Neural cell (in vitro differentiated cells): ENCODE data around the gene CBL. TPM values are rescaled to one million over a fixed set of nuclear protein-coding genes. Genes with fewer than 3 reads are reported as not detected.

ENCODE experiments used
- H2AFZ ChIP-seq: fragments of 200-600, 300-800 bp; sonication (generic), shearing (Covaris generic); 2 replicates; pipeline ENCODE4 v1.6.0; 2014; ENCODE audit warnings: low read depth, mild to moderate bottlenecking, antibody characterized with exemption, low read length, moderate library complexity
- H3F3A ChIP-seq: fragments of 200-600 bp; shearing (Covaris generic); 2 replicates; pipeline ENCODE4 v1.6.1; 2016; ENCODE audit warnings: mild to moderate bottlenecking, moderate library complexity, mixed read lengths, antibody characterized with exemption, low read length; ENCODE audit not compliant: insufficient read depth, poor library complexity, severe bottlenecking
- H3K27ac ChIP-seq: fragments of 200-600, 300-800 bp; sonication (generic), shearing (Covaris generic); 2 replicates; pipeline ENCODE4 v1.5.1; 2014; ENCODE audit warnings: mild to moderate bottlenecking, low read length, moderate library complexity
- H3K27me3 ChIP-seq: fragments of 300-800, 200-600 bp; sonication (generic), shearing (Covaris generic); 2 replicates; pipeline ENCODE4 v1.6.0; 2014; ENCODE audit warnings: mild to moderate bottlenecking, low read depth, low read length, moderate library complexity; ENCODE audit not compliant: insufficient read depth
- H3K36me3 ChIP-seq: fragments of 300-800, 200-600 bp; sonication (generic), shearing (Covaris generic); 2 replicates; pipeline ENCODE4 v1.5.1; 2014; ENCODE audit warnings: mild to moderate bottlenecking, antibody characterized with exemption, low read length, moderate library complexity; ENCODE audit not compliant: insufficient read depth
- H3K4me2 ChIP-seq: fragments of 300-800, 200-600 bp; sonication (generic), shearing (Covaris generic); 2 replicates; pipeline ENCODE4 v1.6.0; 2014; ENCODE audit warnings: mild to moderate bottlenecking, low read length
- H3K4me3 ChIP-seq: fragments of 300-800, 200-600 bp; sonication (generic), shearing (Covaris generic); 2 replicates; pipeline ENCODE4 v1.5.1; 2014; ENCODE audit warnings: mild to moderate bottlenecking, low read length, moderate library complexity
- H3K79me2 ChIP-seq: fragments of 200-600 bp; shearing (Covaris generic); replicated peaks from 2 replicates; pipeline ENCODE4 v1.6.0; 2014; ENCODE audit warnings: mild to moderate bottlenecking, low read length, moderate library complexity; ENCODE audit not compliant: insufficient read depth
- H3K9ac ChIP-seq: fragments of 300-800, 200-600 bp; sonication (generic), shearing (Covaris generic); 2 replicates; pipeline ENCODE4 v1.6.1; 2016; ENCODE audit warnings: mild to moderate bottlenecking, low read length, mixed read lengths
- H3K9me2 ChIP-seq: fragments of 200-600 bp; shearing (Covaris generic); 2 replicates; pipeline ENCODE4 v1.6.1; 2016; ENCODE audit warnings: mild to moderate bottlenecking, low read length, mixed read lengths; ENCODE audit not compliant: insufficient read depth
- H3K9me3 ChIP-seq: fragments of 200-600, 300-800 bp; sonication (generic), shearing (Covaris generic); 2 replicates; pipeline ENCODE4 v1.6.1; 2016; ENCODE audit warnings: mild to moderate bottlenecking, mixed run types, low read length, moderate library complexity, mixed read lengths
- H4K20me1 ChIP-seq: fragments of 200-600 bp; shearing (Covaris generic); 2 replicates; pipeline ENCODE4 v1.6.1; 2016; ENCODE audit warnings: mild to moderate bottlenecking, mixed run types; ENCODE audit not compliant: insufficient read depth
- EP300 ChIP-seq: fragments of 450-650 bp; conservative IDR thresholded peaks from 2 replicates; pipeline ENCODE4 v1.6.1; 2014; ENCODE audit warnings: antibody characterized with exemption, mild to moderate bottlenecking, moderate library complexity; ENCODE audit not compliant: poor library complexity, severe bottlenecking
- EZH2 ChIP-seq: fragments of 200-600, 300-800 bp; shearing (Covaris generic), sonication (generic); IDR thresholded peaks from 2 replicates; pipeline ENCODE4 v1.6.1; 2014; ENCODE audit warnings: antibody characterized with exemption, low read length, borderline replicate concordance, mild to moderate bottlenecking; ENCODE audit not compliant: insufficient read depth, poor library complexity, severe bottlenecking
- MXI1 ChIP-seq: fragments of 450-650 bp; conservative IDR thresholded peaks from 2 replicates; pipeline ENCODE4 v1.6.1; 2014; ENCODE audit warnings: antibody characterized with exemption, mild to moderate bottlenecking; ENCODE audit not compliant: poor library complexity, severe bottlenecking
- TAF1 ChIP-seq: IDR thresholded peaks from 2 replicates; pipeline ENCODE4 v1.6.1; 2012; ENCODE audit warnings: low read depth
- polyA plus RNA-seq: library from polyadenylated mRNA; depleted of rRNA; stranded (reverse); fragments of >200 nt; gene quantifications from 2 replicates; pipeline ENCODE4 v1.2.3, GENCODE V29; 2014
- TF ChIP-seq, protein P1 (sequence below): IDR thresholded peaks from 2 replicates; pipeline ENCODE4 v1.6.1; 2012; ENCODE audit warnings: borderline replicate concordance
- TF ChIP-seq, protein P2 (sequence below): fragments of 450-650 bp; IDR thresholded peaks from 2 replicates; pipeline ENCODE4 v1.5.1; 2014; ENCODE audit warnings: antibody characterized with exemption, mild to moderate bottlenecking, moderate library complexity; ENCODE audit not compliant: poor library complexity, severe bottlenecking

CBL gene
- polyA plus RNA-seq, 1 donor from 2014 or later = 10.5 TPM

DNA sequence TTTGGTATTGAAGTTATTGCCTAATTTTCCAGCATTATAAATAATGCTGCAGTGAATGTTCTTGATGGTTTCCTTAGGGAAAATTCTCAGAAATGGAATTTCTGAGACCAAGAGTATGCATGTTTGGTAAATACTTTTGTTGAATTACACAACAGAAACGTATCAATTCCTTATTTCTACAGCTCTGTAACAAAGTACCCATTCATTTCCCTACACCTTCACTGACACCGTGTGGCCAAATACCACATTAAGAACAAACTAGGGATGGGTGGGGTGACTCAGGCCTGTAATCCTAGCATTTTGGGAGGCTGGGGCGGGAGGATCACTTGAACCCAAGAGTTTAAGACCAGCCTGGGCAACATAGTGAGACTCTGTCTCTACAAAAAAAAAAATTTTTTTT is 89.0 kb downstream of the CBL start:
- Histone ChIP-seq H2AFZ (no peak overlapping the region), H3K79me2 (no peaks in the 10 kb centered on the region), H3K9me3 (no peaks in the 10 kb centered on the region), H3K9me2 (no peaks in the 10 kb centered on the region), H3K4me2 (no peak overlapping the region), H3K9ac (no peak overlapping the region), H3K4me3 (no peak overlapping the region), H4K20me1 (no peaks in the 10 kb centered on the region), H3K27me3 (no peaks in the 10 kb centered on the region), H3F3A (no peaks in the 10 kb centered on the region), H3K27ac (no peak overlapping the region), H3K36me3 (no peaks in the 10 kb centered on the region)
- TF ChIP-seq EP300 = no peak
- TF ChIP-seq, protein P1, sequence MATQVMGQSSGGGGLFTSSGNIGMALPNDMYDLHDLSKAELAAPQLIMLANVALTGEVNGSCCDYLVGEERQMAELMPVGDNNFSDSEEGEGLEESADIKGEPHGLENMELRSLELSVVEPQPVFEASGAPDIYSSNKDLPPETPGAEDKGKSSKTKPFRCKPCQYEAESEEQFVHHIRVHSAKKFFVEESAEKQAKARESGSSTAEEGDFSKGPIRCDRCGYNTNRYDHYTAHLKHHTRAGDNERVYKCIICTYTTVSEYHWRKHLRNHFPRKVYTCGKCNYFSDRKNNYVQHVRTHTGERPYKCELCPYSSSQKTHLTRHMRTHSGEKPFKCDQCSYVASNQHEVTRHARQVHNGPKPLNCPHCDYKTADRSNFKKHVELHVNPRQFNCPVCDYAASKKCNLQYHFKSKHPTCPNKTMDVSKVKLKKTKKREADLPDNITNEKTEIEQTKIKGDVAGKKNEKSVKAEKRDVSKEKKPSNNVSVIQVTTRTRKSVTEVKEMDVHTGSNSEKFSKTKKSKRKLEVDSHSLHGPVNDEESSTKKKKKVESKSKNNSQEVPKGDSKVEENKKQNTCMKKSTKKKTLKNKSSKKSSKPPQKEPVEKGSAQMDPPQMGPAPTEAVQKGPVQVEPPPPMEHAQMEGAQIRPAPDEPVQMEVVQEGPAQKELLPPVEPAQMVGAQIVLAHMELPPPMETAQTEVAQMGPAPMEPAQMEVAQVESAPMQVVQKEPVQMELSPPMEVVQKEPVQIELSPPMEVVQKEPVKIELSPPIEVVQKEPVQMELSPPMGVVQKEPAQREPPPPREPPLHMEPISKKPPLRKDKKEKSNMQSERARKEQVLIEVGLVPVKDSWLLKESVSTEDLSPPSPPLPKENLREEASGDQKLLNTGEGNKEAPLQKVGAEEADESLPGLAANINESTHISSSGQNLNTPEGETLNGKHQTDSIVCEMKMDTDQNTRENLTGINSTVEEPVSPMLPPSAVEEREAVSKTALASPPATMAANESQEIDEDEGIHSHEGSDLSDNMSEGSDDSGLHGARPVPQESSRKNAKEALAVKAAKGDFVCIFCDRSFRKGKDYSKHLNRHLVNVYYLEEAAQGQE = no peak
- no peak for TF ChIP-seq TAF1
- TF ChIP-seq, protein P2, sequence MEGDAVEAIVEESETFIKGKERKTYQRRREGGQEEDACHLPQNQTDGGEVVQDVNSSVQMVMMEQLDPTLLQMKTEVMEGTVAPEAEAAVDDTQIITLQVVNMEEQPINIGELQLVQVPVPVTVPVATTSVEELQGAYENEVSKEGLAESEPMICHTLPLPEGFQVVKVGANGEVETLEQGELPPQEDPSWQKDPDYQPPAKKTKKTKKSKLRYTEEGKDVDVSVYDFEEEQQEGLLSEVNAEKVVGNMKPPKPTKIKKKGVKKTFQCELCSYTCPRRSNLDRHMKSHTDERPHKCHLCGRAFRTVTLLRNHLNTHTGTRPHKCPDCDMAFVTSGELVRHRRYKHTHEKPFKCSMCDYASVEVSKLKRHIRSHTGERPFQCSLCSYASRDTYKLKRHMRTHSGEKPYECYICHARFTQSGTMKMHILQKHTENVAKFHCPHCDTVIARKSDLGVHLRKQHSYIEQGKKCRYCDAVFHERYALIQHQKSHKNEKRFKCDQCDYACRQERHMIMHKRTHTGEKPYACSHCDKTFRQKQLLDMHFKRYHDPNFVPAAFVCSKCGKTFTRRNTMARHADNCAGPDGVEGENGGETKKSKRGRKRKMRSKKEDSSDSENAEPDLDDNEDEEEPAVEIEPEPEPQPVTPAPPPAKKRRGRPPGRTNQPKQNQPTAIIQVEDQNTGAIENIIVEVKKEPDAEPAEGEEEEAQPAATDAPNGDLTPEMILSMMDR = no peak
- TF ChIP-seq EZH2 = no peak

DNA sequence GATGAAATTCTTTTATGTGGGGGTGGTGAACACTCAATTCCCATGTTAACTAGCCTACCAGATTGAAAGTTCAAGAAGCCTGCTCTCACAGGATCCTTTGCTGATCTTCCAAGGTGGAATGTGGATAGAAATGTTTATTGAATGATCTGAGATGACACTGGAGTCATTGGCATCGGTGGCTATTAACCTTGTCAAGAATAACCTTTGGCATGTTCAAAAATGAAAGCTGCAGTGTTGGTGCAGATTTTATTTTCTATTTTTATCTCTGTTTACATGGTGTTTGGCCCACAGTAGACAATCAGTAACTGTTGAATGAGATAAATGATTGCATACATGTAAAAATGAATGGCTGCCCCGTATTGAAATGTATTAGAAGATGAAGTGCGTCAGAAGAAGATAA is 91.8 kb downstream of the CBL start:
- Histone ChIP-seq H3F3A (no peaks in the 10 kb centered on the region), H3K79me2 (no peaks in the 10 kb centered on the region), H3K36me3 (peaks cover 5% of the 10 kb centered on the region)

More for the DNA sequence above, 91.8 kb downstream of the CBL start:
- Histone ChIP-seq H3K9me2 (no peaks in the 10 kb centered on the region), H3K9me3 (no peaks in the 10 kb centered on the region), H3K9ac (no peak overlapping the region), H3K4me2 (no peak overlapping the region), H2AFZ (no peak overlapping the region), H3K4me3 (no peak overlapping the region), H3K27me3 (no peaks in the 10 kb centered on the region), H4K20me1 (no peaks in the 10 kb centered on the region), H3K27ac (no peak overlapping the region)
- no peak for TF ChIP-seq MXI1
- TF ChIP-seq, protein P1 = no peak
- TF ChIP-seq EZH2 = no peak
